GM23338 (cell line): ENCODE results near the gene NBAS. TPM values are rescaled to one million over a fixed set of nuclear protein-coding genes. Genes with fewer than 3 reads are reported as not detected.

Source experiments
- ATAC-seq: fragments of 200-7000 bp; cut with Tn5 transposase; 3 replicates; pipeline ENCODE4 v1.9.1; 2020
- DNase-seq: peaks from one replicate; pipeline ENCODE4 v3.0.0-alpha.2; 2015; ENCODE audit warnings: low spot score
- H2AFZ ChIP-seq: fragments of 200-600 bp; sonication (generic); 2 replicates; pipeline ENCODE4 v1.8.0; 2016; ENCODE audit warnings: antibody characterized with exemption, mild to moderate bottlenecking, moderate library complexity
- H3F3A ChIP-seq: fragments of 200-600 bp; sonication (generic); replicated peaks from 2 replicates; pipeline ENCODE4 v1.8.0; 2017; ENCODE audit warnings: antibody characterized with exemption, mixed run types, low read depth
- H3K27ac ChIP-seq: fragments of 200-600 bp; sonication (generic); 2 replicates; pipeline ENCODE4 v1.6.1; 2016; ENCODE audit warnings: low read depth
- H3K27me3 ChIP-seq: fragments of 200-600 bp; sonication (generic); 2 replicates; pipeline ENCODE4 v1.8.0; 2016; ENCODE audit warnings: mild to moderate bottlenecking, mixed run types, moderate library complexity; ENCODE audit not compliant: insufficient read depth
- H3K36me3 ChIP-seq: fragments of 200-600 bp; sonication (generic); 2 replicates; pipeline ENCODE4 v1.8.0; 2016; ENCODE audit warnings: mild to moderate bottlenecking; ENCODE audit not compliant: insufficient read depth
- H3K4me1 ChIP-seq: fragments of 200-600 bp; sonication (generic); 2 replicates; pipeline ENCODE4 v1.8.0; 2016; ENCODE audit warnings: mild to moderate bottlenecking, moderate library complexity; ENCODE audit not compliant: insufficient read depth
- H3K4me2 ChIP-seq: fragments of 200-600 bp; sonication (generic); 2 replicates; pipeline ENCODE4 v1.7.1; 2017; ENCODE audit warnings: mixed run types
- H3K4me3 ChIP-seq: fragments of 200-600 bp; sonication (generic); 2 replicates; pipeline ENCODE4 v1.6.1; 2016; ENCODE audit warnings: mixed run types
- H3K79me2 ChIP-seq: fragments of 200-600 bp; sonication (generic); replicated peaks from 2 replicates; pipeline ENCODE4 v1.8.0; 2017; ENCODE audit warnings: mild to moderate bottlenecking; ENCODE audit not compliant: insufficient read depth
- H3K9me2 ChIP-seq: fragments of 200-600 bp; sonication (generic); 2 replicates; pipeline ENCODE4 v1.8.0; 2017; ENCODE audit not compliant: insufficient read depth
- H4K20me1 ChIP-seq: fragments of 200-600 bp; sonication (generic); replicated peaks from 2 replicates; pipeline ENCODE4 v1.8.0; 2017; ENCODE audit warnings: mild to moderate bottlenecking; ENCODE audit not compliant: insufficient read depth
- H3K27ac Mint-ChIP-seq: 2 replicates; pipeline ENCODE4 v1.8.0; 2020; ENCODE audit warnings: inconsistent platforms, mild to moderate bottlenecking, moderate library complexity, mixed read lengths
- H3K27me3 Mint-ChIP-seq: 3 replicates; pipeline ENCODE4 v1.8.0; 2022; ENCODE audit warnings: low read depth, mild to moderate bottlenecking, moderate library complexity, mixed read lengths, inconsistent platforms; ENCODE audit not compliant: insufficient read depth, poor library complexity
- H3K36me3 Mint-ChIP-seq: 3 replicates; pipeline ENCODE4 v1.8.0; 2021; ENCODE audit warnings: low read depth, mild to moderate bottlenecking, inconsistent platforms, moderate library complexity, mixed read lengths
- H3K4me1 Mint-ChIP-seq: 3 replicates; pipeline ENCODE4 v1.8.0; 2020; ENCODE audit warnings: mild to moderate bottlenecking, inconsistent platforms, mixed read lengths
- H3K4me3 Mint-ChIP-seq: 3 replicates; pipeline ENCODE4 v1.8.0; 2021; ENCODE audit warnings: moderate library complexity, mild to moderate bottlenecking, inconsistent platforms, mixed read lengths
- H3K9me3 Mint-ChIP-seq: 3 replicates; pipeline ENCODE4 v1.8.0; 2020; ENCODE audit warnings: moderate library complexity, mild to moderate bottlenecking, inconsistent platforms, mixed read lengths
- CREB1 ChIP-seq: fragments of 250-450 bp; sonication (Bioruptor Pico); IDR thresholded peaks from 2 replicates; pipeline ENCODE4 v1.5.0; 2020; ENCODE audit warnings: low read depth, mild to moderate bottlenecking, moderate library complexity
- CTCF ChIP-seq, 2 experiments: fragments of 200-600 bp in 1 of 2; sonication (generic) in 1 of 2; conservative IDR thresholded peaks; 2 replicates each; pipeline versions ENCODE4 v1.5.1 to v1.6.1; 2016 to 2017; ENCODE audit warnings: antibody characterized with exemption in 2 of 2, low read depth in 2 of 2, mild to moderate bottlenecking in 2 of 2, moderate library complexity in 1 of 2
- ETS1 ChIP-seq: IDR thresholded peaks from 2 replicates; pipeline ENCODE4 v1.6.1; 2016; ENCODE audit warnings: antibody characterized with exemption
- EZH2 ChIP-seq: fragments of 200-600 bp; sonication (generic); IDR thresholded peaks from one replicate; pipeline ENCODE4 v1.8.0; 2017; ENCODE audit warnings: antibody characterized with exemption, mild to moderate bottlenecking, low read depth; ENCODE audit not compliant: unreplicated experiment
- EZH2phosphoT487 ChIP-seq: fragments of 200-600 bp; sonication (generic); IDR thresholded peaks from one replicate; pipeline ENCODE4 v1.8.1; 2018; ENCODE audit warnings: antibody characterized with exemption; ENCODE audit not compliant: unreplicated experiment
- JUNB ChIP-seq: IDR thresholded peaks from one replicate; pipeline ENCODE4 v1.6.1; 2016; ENCODE audit warnings: antibody characterized with exemption; ENCODE audit not compliant: unreplicated experiment
- NANOG ChIP-seq: IDR thresholded peaks from 2 replicates; pipeline ENCODE4 v1.6.1; 2016; ENCODE audit warnings: antibody characterized with exemption, borderline replicate concordance
- POLR2AphosphoS5 ChIP-seq: IDR thresholded peaks from 2 replicates; pipeline ENCODE4 v1.6.1; 2016; ENCODE audit warnings: antibody characterized with exemption, low read depth
- REST ChIP-seq: IDR thresholded peaks from one replicate; pipeline ENCODE4 v1.6.1; 2018; ENCODE audit warnings: antibody characterized with exemption; ENCODE audit not compliant: unreplicated experiment
- STAT1 ChIP-seq: IDR thresholded peaks from one replicate; pipeline ENCODE4 v1.6.1; 2016; ENCODE audit warnings: antibody characterized with exemption; ENCODE audit not compliant: unreplicated experiment
- ZNF114 ChIP-seq: fragments of 250-450 bp; sonication (Bioruptor Pico); IDR thresholded peaks from 2 replicates; pipeline ENCODE4 v1.5.0; 2020; ENCODE audit warnings: mild to moderate bottlenecking, moderate library complexity
- ZNF331 ChIP-seq: fragments of 250-450 bp; sonication (Bioruptor Pico); IDR thresholded peaks from 2 replicates; pipeline ENCODE4 v1.5.0; 2020; ENCODE audit warnings: low read depth, mild to moderate bottlenecking, moderate library complexity
- ZNF462 ChIP-seq: fragments of 250-450 bp; sonication (Bioruptor Pico); IDR thresholded peaks from 2 replicates; pipeline ENCODE4 v1.5.0; 2020; ENCODE audit warnings: mild to moderate bottlenecking, moderate library complexity
- polyA plus RNA-seq: library from polyadenylated mRNA; unstranded; fragments of >200 nt; fragmentation: Nextera tagmentation; extraction: Ambion mirVana; gene quantifications from 2 replicates; pipeline ENCODE4 v1.2.1, GENCODE V29; 2016
- total RNA-seq: library from RNA; depleted of rRNA; stranded (reverse); fragments of >200 nt; shearing (Covaris generic); gene quantifications from 2 replicates; pipeline ENCODE4 v1.2.3, GENCODE V29; 2014

Gene NBAS
- total and polyA plus RNA-seq, 2 experiments from 2014 or later = 24.8 to 38.9 TPM

GRCh38 chr2:15543541-15543940 is 17.6 kb downstream of the NBAS start:
- Mint-ChIP-seq H3K27ac (no peak overlapping the region), H3K9me3 (peaks cover 4% of the 10 kb centered on the region; the same call in 2 of the 3 replicates), H3K4me3 (no peak overlapping the region), H3K4me1 (no peaks in the 10 kb centered on the region), H3K27me3 (no peaks in the 10 kb centered on the region), H3K36me3 (peaks cover 17% of the 10 kb centered on the region)
- no peaks in the 10 kb centered on the region for H3K27me3 ChIP-seq
- H3K27ac ChIP-seq = no peak overlapping the region
- H3K36me3 ChIP-seq = no peaks in the 10 kb centered on the region
- no peaks in the 10 kb centered on the region for H3K4me1 ChIP-seq
- TF ChIP-seq NANOG (no peak), STAT1 (no peak), CTCF (conservative IDR thresholded peaks at IDR 0.05; ENCODE audit: low read depth in 2 of 2) (no peak), ETS1 (no peak), ZNF462 (CRISPR knock-in tag) (no peak), POLR2AphosphoS5 (no peak), REST (no peak), ZNF331 (no peak), ZNF114 (CRISPR knock-in tag) (no peak), CREB1 (no peak), JUNB (no peak), EZH2 (no peak), EZH2phosphoT487 (no peak)
- H2AFZ ChIP-seq = no peak overlapping the region
- H3K4me3 ChIP-seq = no peak overlapping the region
- DNase-seq = no peak
- H3K79me2 ChIP-seq = no peaks in the 10 kb centered on the region
- no peaks in the 10 kb centered on the region for H3K9me2 ChIP-seq
- no peaks in the 10 kb centered on the region; the same call in 1 of the 2 replicates for H4K20me1 ChIP-seq
- no peak overlapping the region for H3K4me2 ChIP-seq
- ATAC-seq = no peak
- H3F3A ChIP-seq = no peaks in the 10 kb centered on the region
